Measurements from ENCODE around the gene EGFL6. TPM values are rescaled to one million over a fixed set of nuclear protein-coding genes. Genes with fewer than 3 reads are reported as not detected.

The EGFL6 gene
- polyA plus RNA-seq, 10 donors: 72.1 to 159 (median 114) TPM

Other genes with a start within 250 kb of the EGFL6 start
- gene ATXN3L, start 249.5 kb upstream of the EGFL6 start, polyA plus RNA-seq (ENCODE audit: insufficient read length in 10 of 10): not detected
- gene TCEANC, start 83.5 kb downstream of the EGFL6 start, polyA plus RNA-seq (ENCODE audit: insufficient read length in 10 of 10): 1 to 10 TPM; 3.1 to 5.7 (median 4.9) TPM
- gene RAB9A, start 119.5 kb downstream of the EGFL6 start, polyA plus RNA-seq (ENCODE audit: insufficient read length in 10 of 10): 10 to 100 TPM; 14.1 to 24.5 (median 20.3) TPM
- 10 to 100 TPM in 9 of 10 donors, 1 to 10 TPM in 1; 8.4 to 15.0 (median 12.9) TPM for gene TRAPPC2, start 165.0 kb downstream of the EGFL6 start, polyA plus RNA-seq (ENCODE audit: insufficient read length in 10 of 10)
- gene OFD1, start 165.1 kb downstream of the EGFL6 start, polyA plus RNA-seq (ENCODE audit: insufficient read length in 10 of 10): 10 to 100 TPM; 14.6 to 29.8 (median 20.2) TPM
- gene GPM6B, start 247.5 kb downstream of the EGFL6 start, polyA plus RNA-seq (ENCODE audit: insufficient read length in 10 of 10): 10 to 100 TPM; 15.9 to 29.5 (median 21.2) TPM